Ascending aorta (tissue), 2 donors: ENCODE data around the gene PRELP. TPM values are rescaled to one million over a fixed set of nuclear protein-coding genes. Genes with fewer than 3 reads are reported as not detected.

Experiments
- DNase-seq, 2 donors: peaks; one replicate each; pipeline ENCODE4 v3.0.0-alpha.2; 2019; ENCODE audit warnings: low spot score in 2 of 2
- H3K27ac ChIP-seq, 2 donors: fragments of 200-600 bp; sonication (generic); one replicate each; pipeline ENCODE4 v1.5.1; 2016 to 2017; ENCODE audit warnings: mild to moderate bottlenecking in 1 of 2
- H3K27me3 ChIP-seq: fragments of 200-600 bp; sonication (generic); one replicate; pipeline ENCODE4 v1.5.1; 2017
- H3K36me3 ChIP-seq, 2 donors: fragments of 200-600 bp; sonication (generic); one replicate each; pipeline ENCODE4 v1.5.1; 2016
- H3K4me1 ChIP-seq, 2 donors: fragments of 200-600 bp; sonication (generic); one replicate each; pipeline ENCODE4 v1.5.1; 2016 to 2017; ENCODE audit warnings: mild to moderate bottlenecking in 1 of 2
- H3K4me3 ChIP-seq, 2 donors: fragments of 200-600 bp; sonication (generic); one replicate each; pipeline ENCODE4 v1.5.1; 2016 to 2017; ENCODE audit warnings: mild to moderate bottlenecking in 1 of 2
- H3K9me3 ChIP-seq, 2 donors: fragments of 200-600 bp; sonication (generic); one replicate each; pipeline ENCODE4 v1.5.1; 2016
- CTCF ChIP-seq, 3 experiments: fragments of 200-600 bp in 2 of 3; fragments of 450-650 bp in 1 of 3; sonication (generic) in 2 of 3; IDR thresholded peaks; one replicate each; pipeline ENCODE4 v1.5.1; 2016 to 2019; ENCODE audit warnings: antibody characterized with exemption in 3 of 3, mild to moderate bottlenecking in 1 of 3, moderate library complexity in 1 of 3
- intact Hi-C: fragments of 100-400 bp; cut with DNase I; formaldehyde crosslinking; loops from one replicate; pipeline ENCODE4 v1.15.1; 2023
- total RNA-seq: library from RNA; depleted of rRNA; stranded (reverse); fragments of >200 nt; gene quantifications from one replicate; pipeline ENCODE4 v1.1.0, GENCODE V29; 2016

The PRELP gene
- total RNA-seq, 1 donor from 2014 or later, result 142 TPM

GRCh38 chr1:203534526-203534925 is 58.9 kb downstream of the PRELP start:
- no peaks in the 10 kb centered on the region for H3K27me3 ChIP-seq
- no peak for TF ChIP-seq CTCF (IDR thresholded peaks at IDR 0.05)
- no peaks in the 10 kb centered on the region for H3K9me3 ChIP-seq
- H3K4me1 ChIP-seq, result peaks cover 4 to 23% of the 10 kb centered on the region in 2 donors
- H3K36me3 ChIP-seq, result no peaks in the 10 kb centered on the region
- intact Hi-C loops, result no loop called here
- peak in 1 of 2 donors; percentile 93 for DNase-seq
- peak overlapping the region; percentile 75 to 76 for H3K27ac ChIP-seq
- no peak overlapping the region for H3K4me3 ChIP-seq

- intact Hi-C loops, result no loop called here
- H3K4me3 ChIP-seq, result no peak overlapping the region
- no peaks in the 10 kb centered on the region for H3K27me3 ChIP-seq
- H3K9me3 ChIP-seq, result no peaks in the 10 kb centered on the region
- H3K27ac ChIP-seq, result peak overlapping the region; percentile 76 to 79
- TF ChIP-seq CTCF (IDR thresholded peaks at IDR 0.05), result no peak
- H3K4me1 ChIP-seq, result peaks cover 4 to 23% of the 10 kb centered on the region in 2 donors
- DNase-seq, result no peak
- H3K36me3 ChIP-seq, result no peaks in the 10 kb centered on the region
These were observed 61.0 kb downstream of the PRELP start for GRCh38 chr1:203536575-203536974.

- no peaks in the 10 kb centered on the region for H3K36me3 ChIP-seq
- intact Hi-C loops, result no loop called here
- peak overlapping the region; percentile 76 to 79 for H3K27ac ChIP-seq
- peaks cover 4 to 23% of the 10 kb centered on the region in 2 donors for H3K4me1 ChIP-seq
- no peak for TF ChIP-seq CTCF (IDR thresholded peaks at IDR 0.05)
- no peaks in the 10 kb centered on the region for H3K9me3 ChIP-seq
- peak in 1 of 2 donors; percentile 77 for DNase-seq
- no peak overlapping the region for H3K4me3 ChIP-seq
- H3K27me3 ChIP-seq, result no peaks in the 10 kb centered on the region
These were observed 61.4 kb downstream of the PRELP start for GRCh38 chr1:203536980-203537455.

- intact Hi-C loops, result loop anchor here (1.0 kb wide), 1 partner anchor 18 kb away; no protein-coding TSS in a partner anchor
- Histone ChIP-seq H3K27ac (peak overlapping the region; percentile 76 to 79), H3K36me3 (no peaks in the 10 kb centered on the region), H3K9me3 (no peaks in the 10 kb centered on the region), H3K4me3 (no peak overlapping the region), H3K4me1 (peaks cover 4 to 23% of the 10 kb centered on the region in 2 donors), H3K27me3 (no peaks in the 10 kb centered on the region)
- peak in 1 of 2 donors; percentile 80 for DNase-seq
- TF ChIP-seq CTCF (IDR thresholded peaks at IDR 0.05), result no peak
These were observed 62.3 kb downstream of the PRELP start for GRCh38 chr1:203537806-203538464.

- no peak for TF ChIP-seq CTCF (IDR thresholded peaks at IDR 0.05)
- no peaks in the 10 kb centered on the region for H3K9me3 ChIP-seq
- DNase-seq, result no peak
- H3K36me3 ChIP-seq, result no peaks in the 10 kb centered on the region
- H3K27ac ChIP-seq, result peak overlapping the region; percentile 76 to 79
- intact Hi-C loops, result loop anchor here (1.0 kb wide), 1 partner anchor 18 kb away; no protein-coding TSS in a partner anchor
- H3K4me1 ChIP-seq, result peaks cover 4 to 23% of the 10 kb centered on the region in 2 donors
- H3K27me3 ChIP-seq, result no peaks in the 10 kb centered on the region
- H3K4me3 ChIP-seq, result no peak overlapping the region
These were observed 63.1 kb downstream of the PRELP start for GRCh38 chr1:203538726-203539125.
